ENCODE results near the gene TARS3.

GRCh38 chr15:101651554-101652097 lies 72.6 kb downstream of the TARS3 start:
- TF ChIP-seq CTCF (IDR thresholded peaks at IDR 0.05) (no peak), POLR2A (IDR thresholded peaks at IDR 0.05) (no peak)

Data from right lobe of liver (tissue), 4 donors.